ENCODE results near the gene CDK16. TPM values are rescaled to one million over a fixed set of nuclear protein-coding genes. Genes with fewer than 3 reads are reported as not detected.

CDK16 gene
- polyA plus RNA-seq, 1 donor from 2014 or later, result 99.0 TPM

- no peak overlapping the region for H3K9ac ChIP-seq (ENCODE audit: low read length)
- no peak for TF ChIP-seq REST (IDR thresholded peaks at IDR 0.05; ENCODE audit: borderline replicate concordance)
- no peak for TF ChIP-seq EZH2 (IDR thresholded peaks at IDR 0.05; ENCODE audit: borderline replicate concordance, insufficient read depth, low read length, poor library complexity, severe bottlenecking)
- TF ChIP-seq MXI1 (conservative IDR thresholded peaks at IDR 0.05; ENCODE audit: poor library complexity, severe bottlenecking), result no peak
- TF ChIP-seq TAF1 (IDR thresholded peaks at IDR 0.05; ENCODE audit: low read depth), result no peak
- TF ChIP-seq CTCF (IDR thresholded peaks at IDR 0.05; ENCODE audit: poor library complexity, severe bottlenecking), result no peak
These were observed 38.6 kb upstream of the CDK16 start for GRCh38 chrX:47179928-47180255.

GRCh38 chrX:47180346-47180745, 38.1 kb upstream of the CDK16 start:
- H3K79me2 ChIP-seq (replicated peaks; ENCODE audit: insufficient read depth, low read length), result no peaks in the 10 kb centered on the region
- H3K9me3 ChIP-seq (ENCODE audit: low read length), result no peaks in the 10 kb centered on the region
- no peak overlapping the region for H3K9ac ChIP-seq (ENCODE audit: low read length)
- H2AFZ ChIP-seq (ENCODE audit: low read depth, low read length), result no peak overlapping the region
- H3K9me2 ChIP-seq (ENCODE audit: insufficient read depth, low read length), result no peaks in the 10 kb centered on the region
- no peak overlapping the region for H3K4me2 ChIP-seq (ENCODE audit: low read length)
- no peaks in the 10 kb centered on the region for H3F3A ChIP-seq (ENCODE audit: insufficient read depth, low read length, poor library complexity, severe bottlenecking)
- TF ChIP-seq RAD21 (conservative IDR thresholded peaks at IDR 0.05), result no peak
- TF ChIP-seq POLR2AphosphoS5 (IDR thresholded peaks at IDR 0.05), result no peak
- TF ChIP-seq EZH2 (IDR thresholded peaks at IDR 0.05; ENCODE audit: borderline replicate concordance, insufficient read depth, low read length, poor library complexity, severe bottlenecking), result no peak
- TF ChIP-seq EP300 (conservative IDR thresholded peaks at IDR 0.05; ENCODE audit: poor library complexity, severe bottlenecking), result no peak
- TF ChIP-seq CTCF (IDR thresholded peaks at IDR 0.05; ENCODE audit: poor library complexity, severe bottlenecking), result no peak
- no peak for TF ChIP-seq TAF1 (IDR thresholded peaks at IDR 0.05; ENCODE audit: low read depth)
- TF ChIP-seq REST (IDR thresholded peaks at IDR 0.05; ENCODE audit: borderline replicate concordance), result no peak
- TF ChIP-seq SMC3 (conservative IDR thresholded peaks at IDR 0.05; ENCODE audit: poor library complexity), result no peak
- no peak for TF ChIP-seq MXI1 (conservative IDR thresholded peaks at IDR 0.05; ENCODE audit: poor library complexity, severe bottlenecking)
- H3K4me3 ChIP-seq (ENCODE audit: low read length), result no peak overlapping the region
- H3K27me3 ChIP-seq (ENCODE audit: insufficient read depth, low read depth, low read length), result no peaks in the 10 kb centered on the region
- no peaks in the 10 kb centered on the region for H4K20me1 ChIP-seq (ENCODE audit: insufficient read depth)
- H3K36me3 ChIP-seq (ENCODE audit: insufficient read depth, low read length), result no peaks in the 10 kb centered on the region
- H3K27ac ChIP-seq (ENCODE audit: low read length), result no peak overlapping the region

More at GRCh38 chrX:47179928-47180255, 38.6 kb upstream of the CDK16 start:
- no peak overlapping the region for H3K4me2 ChIP-seq (ENCODE audit: low read length)
- no peaks in the 10 kb centered on the region for H3K27me3 ChIP-seq (ENCODE audit: insufficient read depth, low read depth, low read length)
- H2AFZ ChIP-seq (ENCODE audit: low read depth, low read length), result no peak overlapping the region
- H3K79me2 ChIP-seq (replicated peaks; ENCODE audit: insufficient read depth, low read length), result no peaks in the 10 kb centered on the region
- no peak overlapping the region for H3K27ac ChIP-seq (ENCODE audit: low read length)
- no peaks in the 10 kb centered on the region for H3K36me3 ChIP-seq (ENCODE audit: insufficient read depth, low read length)
- no peaks in the 10 kb centered on the region for H4K20me1 ChIP-seq (ENCODE audit: insufficient read depth)
- H3K9me2 ChIP-seq (ENCODE audit: insufficient read depth, low read length), result no peaks in the 10 kb centered on the region
- no peaks in the 10 kb centered on the region for H3F3A ChIP-seq (ENCODE audit: insufficient read depth, low read length, poor library complexity, severe bottlenecking)
- no peaks in the 10 kb centered on the region for H3K9me3 ChIP-seq (ENCODE audit: low read length)
- no peak overlapping the region for H3K4me3 ChIP-seq (ENCODE audit: low read length)

Measured in neural cell (in vitro differentiated cells).